HG03457 (cell line): ENCODE data around the gene HCFC2.
A peak's percentile ranks its signal among the peaks of the same experiment; 100 is the strongest.
"Not testable (repeated sequence)": the region's sequence is repeated elsewhere in the genome, so short reads cannot be mapped to it uniquely, and the experiment has no call there.

Source experiments
- ATAC-seq: cut with Tn5 transposase; IDR thresholded peaks from one replicate; pipeline ENCODE4 v1.9.1; 2021; ENCODE audit warnings: moderate number of reproducible peaks; ENCODE audit not compliant: unreplicated experiment

The HCFC2 gene

DNA sequence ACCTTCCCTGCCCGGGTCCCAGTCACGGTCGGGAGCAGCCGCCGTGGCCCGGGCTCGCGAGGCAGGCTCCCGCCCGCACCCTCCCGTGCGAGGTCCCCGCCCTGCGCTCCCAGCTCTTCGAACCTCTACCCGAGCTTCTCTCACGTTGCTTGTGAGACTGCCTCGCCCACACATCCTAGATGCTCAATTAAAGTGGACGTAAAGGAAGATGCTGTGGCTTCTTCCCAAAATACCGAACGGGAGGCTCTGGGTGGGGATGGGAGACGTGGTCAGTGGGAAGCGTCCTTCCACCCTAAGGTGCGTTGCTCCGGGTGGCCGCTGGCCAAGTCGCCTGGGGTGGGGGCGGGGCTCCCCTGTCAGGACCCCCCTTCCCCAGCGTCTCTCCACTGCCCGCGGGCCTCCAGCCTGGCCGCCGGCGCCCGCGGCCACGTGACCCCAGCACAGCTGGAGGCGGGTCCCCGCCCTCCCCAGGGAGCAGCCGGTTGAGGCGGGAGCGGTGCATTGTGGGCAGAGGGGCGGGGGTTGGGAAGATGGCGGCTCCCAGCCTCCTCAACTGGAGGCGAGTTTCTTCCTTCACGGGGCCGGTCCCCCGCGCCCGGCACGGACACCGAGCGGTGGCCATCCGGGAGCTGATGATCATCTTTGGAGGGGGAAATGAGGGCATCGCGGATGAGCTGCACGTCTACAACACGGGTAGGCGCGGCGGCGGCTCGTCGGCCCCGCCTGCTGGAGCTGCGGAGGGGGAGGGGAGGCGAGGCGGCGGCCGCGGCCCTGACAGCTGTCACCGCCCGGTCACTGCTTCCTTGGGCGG lies at the start of gene HCFC2:
Gene HCFC2, plus strand, starts transcription at position 501 of the 811 bp plus-strand sequence. Its CDS starts 30 bp downstream, at position 531.
- peak; percentile 80 for ATAC-seq

DNA sequence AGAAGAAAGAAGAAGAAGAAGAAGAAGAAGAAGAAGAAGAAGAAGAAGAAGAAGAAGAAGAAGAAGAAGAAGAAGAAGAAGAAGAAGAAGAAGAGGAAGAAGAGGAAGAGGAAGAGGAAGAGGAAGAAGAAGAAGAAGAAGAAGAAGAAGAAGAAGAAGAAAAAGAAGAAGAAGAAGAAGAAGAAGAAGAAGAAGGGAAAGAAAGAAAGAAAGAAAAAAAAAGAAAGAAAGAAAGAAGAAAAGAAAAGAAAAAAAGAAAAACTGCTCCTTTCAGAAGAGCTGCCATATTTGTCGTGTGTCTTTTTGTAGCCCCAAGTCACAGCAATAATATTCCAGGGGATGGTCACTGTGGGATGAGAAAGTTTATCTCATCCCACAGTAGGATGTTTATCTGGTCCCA lies 42.5 kb upstream of the HCFC2 start:
- not testable (repeated sequence) for ATAC-seq

- no peak for ATAC-seq
These were observed 41.5 kb upstream of the HCFC2 start for GRCh38 chr12:104022786-104023185.

- no peak for ATAC-seq
These were observed 40.6 kb upstream of the HCFC2 start for GRCh38 chr12:104023710-104024109.

DNA sequence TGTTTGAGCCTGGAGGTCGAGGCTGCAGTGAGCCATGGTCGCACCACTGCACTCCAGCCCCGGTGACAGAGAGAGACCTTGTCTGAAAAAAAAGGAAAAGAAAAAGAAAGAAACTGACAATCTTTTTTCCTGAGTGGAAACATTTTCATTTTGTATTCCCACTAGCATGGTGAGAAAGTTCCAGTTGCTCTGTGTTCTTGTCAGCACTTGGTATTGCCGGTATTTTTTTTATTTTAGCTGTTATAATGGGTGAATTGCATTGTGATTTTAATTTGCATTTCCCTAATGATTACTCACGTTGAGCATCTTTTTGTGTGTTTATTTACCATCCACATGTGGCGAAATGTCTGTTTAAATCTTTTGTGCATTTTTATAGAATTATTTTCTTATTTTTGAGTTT lies 40.0 kb upstream of the HCFC2 start:
- no peak for ATAC-seq

DNA sequence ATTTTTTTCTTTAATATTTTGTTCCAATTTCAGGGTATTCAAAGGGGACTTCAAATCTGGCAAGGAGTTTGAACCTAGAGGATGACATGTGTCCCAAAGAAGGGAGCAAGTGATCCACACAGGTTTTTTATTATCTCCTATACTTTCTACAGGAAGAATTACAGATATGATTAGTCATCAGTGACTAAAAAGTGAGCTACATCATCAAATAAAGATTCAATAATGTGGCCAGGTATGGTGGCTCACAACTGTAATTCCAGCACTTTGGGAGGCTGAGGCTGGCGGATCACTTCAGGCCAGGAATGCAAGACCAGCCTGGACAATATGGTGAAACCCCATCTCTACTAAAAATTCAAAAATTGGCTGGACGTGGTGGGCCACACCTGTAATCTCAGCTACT lies 38.6 kb upstream of the HCFC2 start:
- ATAC-seq, result no peak

DNA sequence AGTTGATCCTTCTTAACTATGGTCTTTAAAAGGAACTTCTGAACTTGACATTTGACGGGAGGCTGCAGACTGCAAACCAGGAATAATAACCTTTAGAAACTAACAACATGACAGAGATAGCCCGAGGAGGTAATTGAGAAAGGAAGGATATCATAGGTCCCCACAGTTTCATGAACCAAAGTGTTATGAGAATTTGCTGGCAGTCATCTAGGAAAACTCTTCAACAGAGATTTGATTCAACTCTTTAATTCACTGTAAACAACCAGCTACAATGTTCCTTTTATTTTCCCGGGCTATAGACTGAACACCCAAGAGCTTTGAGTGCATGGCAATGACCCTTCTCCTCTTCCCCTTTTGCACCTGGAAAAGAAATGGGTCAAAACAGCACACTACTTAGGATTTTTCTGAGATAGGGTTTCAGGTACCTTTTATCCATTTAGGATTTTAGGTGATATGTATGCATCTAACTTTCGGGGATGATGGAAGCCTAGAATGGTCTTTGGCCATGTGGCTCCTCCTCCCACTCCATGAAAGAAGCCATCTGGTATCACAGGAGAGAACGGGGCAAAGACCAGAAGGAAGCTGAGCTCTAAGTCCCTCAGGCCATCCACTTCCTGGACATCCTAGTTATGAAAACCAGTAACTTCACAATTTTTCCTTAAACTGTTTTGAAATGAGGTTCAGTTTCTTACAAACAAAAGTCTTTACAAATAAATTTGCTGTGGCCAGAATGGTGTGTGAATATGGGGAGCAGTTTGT lies 37.3 kb upstream of the HCFC2 start:
- no peak for ATAC-seq

GRCh38 chr12:104030596-104030995 lies 33.7 kb upstream of the HCFC2 start:
- not testable (repeated sequence) for ATAC-seq

DNA sequence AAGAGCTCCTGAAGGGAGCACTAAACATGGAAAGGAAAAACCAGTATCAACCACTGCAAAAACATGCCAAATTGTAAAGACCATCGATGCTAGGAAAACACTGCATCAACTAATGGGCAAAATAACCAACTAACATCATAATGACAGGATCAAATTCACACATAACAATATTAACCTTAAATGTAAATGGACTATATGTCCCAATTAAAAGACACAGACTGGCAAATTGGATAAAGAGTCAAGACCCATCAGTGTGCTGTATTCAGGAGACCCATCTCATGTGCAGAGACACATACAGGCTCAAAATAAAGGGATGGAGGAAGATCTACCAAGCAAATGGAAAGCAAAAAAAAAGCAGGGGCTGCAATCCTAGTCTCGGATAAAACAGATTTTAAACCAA lies 28.2 kb upstream of the HCFC2 start:
- ATAC-seq, result not testable (repeated sequence)

- not testable (repeated sequence) for ATAC-seq
These were observed 24.6 kb upstream of the HCFC2 start for GRCh38 chr12:104039769-104040168.

GRCh38 chr12:104042580-104042979 lies 21.8 kb upstream of the HCFC2 start:
- no peak for ATAC-seq

DNA sequence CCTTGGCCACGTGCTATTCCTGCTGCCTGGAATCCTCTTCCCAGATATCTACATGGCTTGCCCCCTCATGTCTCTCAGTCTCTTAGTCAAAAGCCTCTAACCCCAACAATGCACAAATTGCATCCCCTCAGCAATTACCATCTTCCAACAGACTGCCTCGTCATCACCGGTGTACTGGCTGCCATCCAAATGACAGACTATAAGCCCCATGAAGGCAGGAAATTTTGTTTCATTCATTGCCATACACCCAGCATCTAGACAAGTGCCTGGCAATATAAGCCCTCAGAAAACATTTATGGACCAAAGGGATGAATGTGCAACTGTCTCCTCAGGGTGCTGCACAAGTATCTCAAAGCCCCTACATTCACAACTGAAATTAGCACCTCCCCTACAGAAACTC lies 20.2 kb upstream of the HCFC2 start:
- ATAC-seq, result no peak

DNA sequence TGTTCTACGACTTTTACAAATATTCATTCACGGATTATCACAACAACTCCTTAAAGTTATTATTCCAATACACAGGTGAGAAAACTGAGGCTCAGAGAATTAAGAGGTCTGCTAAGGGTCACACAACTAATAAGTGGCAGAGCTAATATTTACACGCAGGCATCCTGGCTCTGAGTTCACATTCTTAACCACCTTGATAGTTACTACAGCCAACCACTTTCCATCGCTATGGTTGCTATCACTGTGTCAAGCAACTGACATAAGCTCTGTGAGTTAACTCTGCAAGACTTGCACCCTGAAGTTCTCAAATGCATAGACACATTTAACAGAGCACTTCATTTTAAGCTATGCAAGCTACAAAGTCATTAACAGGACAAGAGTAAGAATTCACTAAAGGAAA lies 18.0 kb upstream of the HCFC2 start:
- ATAC-seq, result no peak

DNA sequence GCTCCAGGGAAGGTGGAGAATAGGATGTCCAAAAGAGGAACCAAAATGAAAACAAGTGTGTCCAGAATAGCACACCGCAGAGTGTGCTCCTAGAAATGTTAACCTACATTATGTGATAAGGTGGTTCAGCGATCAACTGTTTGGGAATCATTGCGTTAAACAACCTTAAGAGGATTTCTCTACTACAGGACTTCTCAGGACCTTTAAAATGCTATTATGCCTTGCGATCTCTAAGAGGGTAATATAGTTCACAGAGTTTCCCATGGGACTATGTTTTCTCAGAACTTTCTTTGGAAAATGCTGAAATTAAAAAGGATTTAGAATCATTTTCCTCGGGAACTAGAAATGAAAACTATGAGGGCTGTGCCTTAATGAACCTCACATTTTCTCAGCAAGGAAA lies 16.2 kb upstream of the HCFC2 start:
- no peak for ATAC-seq

DNA sequence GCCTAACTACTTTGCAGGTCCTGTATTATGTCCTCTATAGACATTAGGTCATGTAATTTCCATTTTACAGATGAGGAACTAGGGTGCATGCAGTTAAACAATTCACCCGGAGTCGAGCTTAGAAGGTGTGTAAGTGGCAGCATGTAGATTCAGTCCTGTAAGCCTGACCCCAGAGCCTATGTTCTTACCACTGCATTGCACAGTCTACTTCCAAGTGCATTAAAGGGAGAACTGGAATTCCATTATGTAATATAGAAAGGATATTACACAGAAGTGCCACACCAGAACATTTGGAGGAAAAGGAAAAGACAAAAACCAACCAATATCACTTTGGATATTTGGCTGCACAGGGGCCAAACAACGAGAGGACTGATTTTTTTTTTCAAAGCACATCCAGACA lies 15.5 kb upstream of the HCFC2 start:
- ATAC-seq, result no peak

DNA sequence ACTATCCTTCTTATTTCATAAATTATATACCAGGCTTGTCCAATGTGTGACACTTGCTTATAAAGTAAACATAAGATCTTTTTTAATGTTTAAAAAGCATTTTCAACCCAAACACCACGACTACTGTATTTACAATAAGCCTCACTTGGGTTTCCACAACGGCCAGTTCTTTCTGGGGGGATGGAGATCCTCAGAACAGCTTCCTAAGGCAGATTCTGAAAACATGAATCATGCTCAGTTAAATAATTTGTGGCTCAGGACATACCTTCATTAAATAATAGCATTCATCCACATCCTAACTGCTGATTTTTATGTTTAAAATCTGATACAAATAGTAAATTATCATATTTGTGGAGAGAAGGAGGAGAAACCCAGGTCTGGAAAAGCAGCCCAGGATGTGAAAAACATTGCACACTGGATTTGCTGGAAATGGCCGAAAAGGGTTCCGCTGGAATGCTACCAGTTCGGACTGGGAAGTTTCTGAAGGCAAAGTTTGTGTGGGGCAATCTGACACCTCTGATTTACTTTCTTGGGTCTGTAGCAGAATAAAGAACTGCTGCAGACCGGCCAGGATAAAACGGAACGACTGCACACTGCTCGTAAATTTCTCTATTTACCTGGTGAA lies 14.9 kb upstream of the HCFC2 start:
- ATAC-seq, result no peak

DNA sequence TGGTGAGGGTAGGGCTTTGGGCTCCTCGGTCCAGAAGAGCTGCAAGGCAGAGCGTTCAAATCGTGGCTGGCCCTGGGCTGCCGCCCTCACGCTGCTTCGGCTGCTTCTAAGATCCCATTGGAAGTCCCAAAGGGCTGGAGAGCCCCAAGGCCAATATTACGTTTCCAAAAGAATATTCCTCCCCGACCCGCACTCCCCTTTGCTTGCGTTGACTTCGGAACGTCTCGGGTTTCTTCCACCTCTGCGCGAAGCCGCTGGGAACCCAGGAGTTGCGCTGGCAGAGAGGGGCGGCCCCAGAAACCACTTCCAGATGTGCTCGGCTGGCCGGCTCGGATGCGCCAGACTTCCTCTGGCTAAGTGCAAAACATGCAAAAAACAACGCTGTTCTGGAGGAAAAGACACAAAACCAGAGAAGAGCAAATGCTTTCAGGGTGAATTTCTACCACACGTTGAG lies 14.4 kb upstream of the HCFC2 start, which contains the start of gene GLT8D2:
Gene GLT8D2, minus strand, starts transcription at position 285 of the 454 bp plus-strand sequence. CDS start 30,539 bp downstream, outside the sequence.
- ATAC-seq, result no peak

GRCh38 chr12:104050436-104050835 lies 13.9 kb upstream of the HCFC2 start:
- no peak for ATAC-seq

- ATAC-seq, result no peak
These were observed 9.5 kb upstream of the HCFC2 start for GRCh38 chr12:104054681-104055346.

- ATAC-seq, result no peak
These were observed 8.5 kb upstream of the HCFC2 start for GRCh38 chr12:104055686-104056388.
